HG03025 (cell line): ENCODE measurements around the gene PRSS37.
"Not testable (repeated sequence)": the region's sequence is repeated elsewhere in the genome, so short reads cannot be mapped to it uniquely, and the experiment has no call there.

Experiments used
- ATAC-seq: cut with Tn5 transposase; IDR thresholded peaks from one replicate; pipeline ENCODE4 v1.9.1; 2021; ENCODE audit warnings: mild to moderate bottlenecking, moderate library complexity; ENCODE audit not compliant: unreplicated experiment, low FRiP score

Gene PRSS37, protein sequence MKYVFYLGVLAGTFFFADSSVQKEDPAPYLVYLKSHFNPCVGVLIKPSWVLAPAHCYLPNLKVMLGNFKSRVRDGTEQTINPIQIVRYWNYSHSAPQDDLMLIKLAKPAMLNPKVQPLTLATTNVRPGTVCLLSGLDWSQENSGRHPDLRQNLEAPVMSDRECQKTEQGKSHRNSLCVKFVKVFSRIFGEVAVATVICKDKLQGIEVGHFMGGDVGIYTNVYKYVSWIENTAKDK

DNA sequence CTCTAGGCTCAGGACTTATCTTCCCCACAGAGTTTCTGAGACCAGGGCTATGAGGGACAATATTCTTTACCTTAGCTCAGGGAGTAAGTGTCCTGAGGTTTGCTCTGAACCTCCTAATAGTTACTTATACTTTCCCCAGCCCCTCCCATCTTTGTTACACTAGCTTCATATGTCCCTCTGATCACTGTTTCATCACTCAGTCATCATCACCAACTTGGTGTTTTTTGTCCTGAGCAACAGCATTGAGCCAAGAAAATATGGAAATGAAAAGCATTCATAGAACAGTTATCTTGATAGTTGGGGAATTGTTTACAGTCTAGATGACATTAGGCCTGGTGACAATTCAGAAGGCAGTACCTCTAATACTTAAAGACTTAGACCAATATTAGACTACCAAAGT lies at the start of gene PRSS37:
TSS of gene PRSS37 (minus strand) at position 101 of the 400 bp plus-strand sequence. CDS start 436 bp downstream, outside the sequence.
- ATAC-seq: no peak

DNA sequence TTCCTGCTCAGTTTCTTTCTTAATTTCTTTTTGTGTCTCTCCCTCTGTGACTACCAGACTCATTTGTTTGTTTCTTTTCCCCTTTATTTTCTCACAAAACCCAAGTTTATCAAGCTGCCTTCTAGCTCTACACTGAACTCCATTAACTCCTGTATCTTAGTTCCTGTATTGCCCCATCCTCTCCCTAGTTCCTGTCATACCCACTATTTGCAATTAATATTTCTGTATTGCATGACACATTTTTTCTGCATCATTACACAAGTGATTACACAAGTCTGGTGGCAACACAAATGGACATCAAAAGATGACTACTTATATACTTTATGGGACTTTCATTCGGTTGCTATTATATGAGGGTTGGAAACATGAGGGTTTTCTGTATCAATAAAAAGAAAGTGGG lies 48.0 kb upstream of the PRSS37 start:
- no peak for ATAC-seq

DNA sequence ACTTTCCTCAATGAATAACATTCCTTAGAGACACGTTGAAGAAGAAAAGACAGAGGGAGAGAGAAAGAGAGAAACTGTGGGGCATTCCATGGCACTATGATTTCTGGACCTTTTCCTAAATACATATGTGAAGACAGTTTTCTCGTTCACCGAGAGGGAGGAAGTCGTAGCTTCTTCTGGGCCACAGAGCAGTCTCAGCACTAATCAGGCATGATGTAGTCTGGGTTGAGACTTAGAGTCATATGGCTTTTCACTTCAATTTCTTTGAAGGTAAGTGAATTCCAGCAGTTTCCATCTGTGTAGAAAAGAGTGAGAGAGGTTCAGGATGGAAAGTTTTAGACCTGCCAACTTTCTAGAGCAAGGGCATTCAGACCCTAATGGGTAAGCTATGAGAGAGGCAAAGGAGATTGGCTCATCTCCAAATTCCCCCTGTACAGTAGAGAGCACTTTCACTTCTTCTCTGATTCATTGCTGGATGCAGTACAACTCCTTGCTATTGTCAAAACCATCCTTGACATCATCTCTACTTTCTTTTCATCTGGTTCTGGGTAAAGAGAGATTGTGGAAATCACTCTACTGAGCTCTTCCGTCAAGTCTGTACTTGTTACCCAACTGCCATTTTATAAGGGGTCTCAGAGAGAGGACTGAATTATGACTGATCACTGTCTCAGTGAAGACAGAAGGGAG lies 43.4 kb upstream of the PRSS37 start:
- ATAC-seq: no peak

DNA sequence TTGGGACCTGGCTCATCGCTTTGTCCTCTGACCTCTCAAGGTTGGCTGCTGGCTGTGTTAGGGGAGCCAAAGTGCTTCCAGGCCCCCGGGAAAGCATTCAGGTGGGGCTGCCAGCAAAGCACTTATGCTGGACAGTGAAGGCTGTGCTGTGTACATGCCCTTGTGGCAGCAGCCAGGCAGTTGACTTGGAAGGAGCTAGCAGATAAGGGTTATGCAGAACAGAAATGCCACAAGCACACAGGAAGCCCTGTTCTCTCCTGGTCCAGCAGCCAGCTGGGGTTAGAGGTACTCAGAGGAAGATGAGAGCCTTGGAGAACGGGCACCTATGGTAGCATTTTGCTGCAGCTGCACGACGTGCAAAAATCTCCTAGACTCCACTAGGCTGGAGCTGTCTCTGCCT lies 39.7 kb upstream of the PRSS37 start:
- ATAC-seq: no peak

DNA sequence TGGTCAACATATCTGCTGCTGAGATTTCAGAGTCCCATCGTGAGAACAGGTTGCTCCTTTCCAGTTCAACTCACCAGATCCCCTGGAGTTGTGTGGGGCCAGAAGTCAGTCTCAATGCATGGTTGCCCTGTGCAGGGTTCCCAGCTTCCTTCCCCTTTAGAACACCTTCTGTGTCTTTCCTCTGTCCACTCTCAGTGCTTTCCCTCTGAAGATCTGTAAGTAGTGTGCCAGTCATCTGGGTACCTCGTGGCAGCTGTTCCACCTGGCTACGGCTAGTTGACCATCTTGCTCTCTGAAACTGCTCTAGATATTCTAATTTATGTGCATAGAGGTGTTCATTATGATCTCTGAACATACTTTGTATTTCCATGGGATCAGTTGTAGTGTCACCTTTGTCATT lies 36.1 kb upstream of the PRSS37 start:
- no peak for ATAC-seq

DNA sequence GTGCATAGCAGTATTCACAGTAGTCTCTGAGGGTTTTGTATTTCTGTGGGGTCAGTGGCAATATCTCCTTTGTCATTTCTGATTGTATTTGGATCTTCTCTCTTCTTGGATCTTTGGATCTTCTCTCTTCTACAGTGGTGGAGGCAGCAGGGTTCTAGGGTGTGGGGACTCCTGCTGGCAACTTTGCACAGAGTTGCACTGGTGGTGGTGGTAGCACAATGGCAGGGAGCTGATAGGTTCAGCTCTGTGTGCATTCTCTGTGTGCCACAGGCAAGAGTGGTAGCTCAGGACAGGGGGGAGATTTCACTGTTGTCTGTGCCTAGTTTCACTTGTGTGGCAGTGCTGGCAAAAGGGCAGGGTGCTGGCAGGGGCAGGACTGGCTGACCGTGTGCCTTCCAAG lies 35.1 kb upstream of the PRSS37 start:
- ATAC-seq: no peak

DNA sequence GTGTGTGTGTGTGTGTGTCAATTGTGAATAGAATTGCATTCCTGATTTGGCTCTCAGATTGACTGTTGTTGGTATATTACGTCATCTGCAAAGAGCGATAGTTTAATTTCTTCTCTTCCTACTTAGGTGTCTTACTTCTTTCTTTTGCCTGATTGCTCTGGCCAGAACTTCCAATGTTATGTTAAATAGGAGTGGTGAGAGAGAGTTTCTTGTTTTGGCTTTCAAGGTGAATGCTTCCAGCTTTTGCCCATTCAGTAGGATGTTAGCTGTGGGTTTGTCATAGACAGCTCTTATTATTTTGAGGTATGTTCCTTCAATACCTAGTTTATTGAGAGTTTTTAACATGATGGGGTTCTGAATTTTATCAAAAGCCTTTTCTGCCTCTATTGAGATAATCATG lies 34.2 kb upstream of the PRSS37 start:
- ATAC-seq: no peak

DNA sequence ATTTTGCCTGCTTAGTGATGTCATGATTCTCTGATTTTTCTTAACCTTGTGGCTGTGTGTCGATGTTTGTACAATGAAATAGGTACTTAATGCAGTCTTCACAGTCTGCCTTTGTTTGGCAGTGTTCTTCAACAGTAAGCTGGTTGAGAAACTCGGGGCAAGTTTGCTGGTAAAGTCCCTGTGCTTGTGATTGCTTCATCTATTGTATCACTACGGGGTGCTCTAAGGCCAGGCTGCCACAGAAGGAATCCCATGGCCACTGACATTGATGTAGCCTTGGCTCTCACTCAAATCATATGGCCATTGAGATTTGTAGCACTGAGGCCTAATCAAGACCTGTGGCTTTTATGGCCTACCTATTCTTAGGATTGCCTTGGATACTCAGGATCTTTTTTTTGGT lies 33.5 kb upstream of the PRSS37 start:
- no peak for ATAC-seq

DNA sequence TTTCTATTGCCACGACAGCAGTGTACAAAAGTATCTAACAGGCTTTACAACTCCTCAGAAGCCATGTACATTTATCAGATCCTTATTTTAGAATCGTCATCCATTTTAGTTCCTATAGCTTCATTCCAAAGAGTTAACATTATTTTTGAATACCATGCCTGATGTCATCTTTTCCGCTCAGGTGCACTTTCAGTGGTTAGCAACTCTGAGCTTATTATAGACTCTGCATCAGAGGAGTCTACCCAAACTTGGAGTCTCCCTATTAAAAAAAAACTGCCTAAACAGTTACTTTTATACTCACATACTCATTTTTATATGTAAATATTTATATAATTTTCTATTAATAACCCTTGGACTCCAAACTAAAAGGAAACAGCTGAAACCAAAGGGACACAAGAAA lies 31.6 kb upstream of the PRSS37 start:
- ATAC-seq: no peak

DNA sequence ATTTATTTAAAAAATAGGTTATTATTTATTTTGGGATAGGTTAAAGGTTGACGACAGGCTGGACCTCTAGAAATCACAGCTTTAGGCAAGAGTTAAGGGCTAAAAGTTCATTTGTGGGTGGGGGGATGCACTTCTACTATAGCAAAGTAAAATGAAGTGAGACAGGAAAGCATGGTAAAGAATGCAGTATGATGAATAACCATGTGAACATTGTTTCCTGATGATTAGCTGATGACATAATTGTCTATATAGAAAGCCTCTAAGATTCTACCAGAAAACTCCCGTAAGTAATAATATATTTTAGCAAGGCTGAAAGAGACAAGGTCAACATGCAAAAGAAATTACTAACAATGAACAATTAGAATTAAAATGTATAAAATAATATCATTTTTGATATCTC lies 25.7 kb upstream of the PRSS37 start:
- ATAC-seq: no peak

DNA sequence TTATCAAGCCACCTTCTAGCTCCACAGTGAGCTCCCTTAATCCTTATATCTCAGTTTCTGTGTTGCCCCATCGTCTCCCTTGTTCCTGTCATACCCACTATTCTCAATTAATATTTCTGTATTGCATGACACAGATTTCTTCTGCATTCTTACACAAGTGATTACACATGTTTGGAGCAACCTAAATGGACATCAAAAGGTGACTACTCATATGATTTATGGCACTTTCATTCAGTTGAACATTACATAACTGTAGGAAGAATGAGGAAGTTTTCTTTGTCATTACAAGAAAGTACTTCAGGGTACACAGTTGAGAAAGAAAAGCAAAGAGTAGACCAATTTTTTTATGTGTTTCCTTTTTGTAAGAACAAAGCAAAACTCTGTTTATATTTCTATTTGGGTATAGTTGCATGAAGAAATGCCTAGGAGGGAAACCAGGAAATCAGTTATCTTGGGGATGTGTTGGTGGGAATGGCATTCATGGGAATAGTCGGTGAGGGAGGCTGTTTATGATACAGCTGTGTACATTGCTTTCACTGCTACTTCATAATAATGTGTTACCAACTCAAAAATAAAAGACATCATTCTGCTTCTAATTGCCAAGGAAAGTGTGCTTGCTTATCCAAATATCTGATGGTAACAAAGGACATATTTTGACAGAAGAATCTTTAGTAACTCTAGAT lies 23.6 kb upstream of the PRSS37 start:
- ATAC-seq: no peak

DNA sequence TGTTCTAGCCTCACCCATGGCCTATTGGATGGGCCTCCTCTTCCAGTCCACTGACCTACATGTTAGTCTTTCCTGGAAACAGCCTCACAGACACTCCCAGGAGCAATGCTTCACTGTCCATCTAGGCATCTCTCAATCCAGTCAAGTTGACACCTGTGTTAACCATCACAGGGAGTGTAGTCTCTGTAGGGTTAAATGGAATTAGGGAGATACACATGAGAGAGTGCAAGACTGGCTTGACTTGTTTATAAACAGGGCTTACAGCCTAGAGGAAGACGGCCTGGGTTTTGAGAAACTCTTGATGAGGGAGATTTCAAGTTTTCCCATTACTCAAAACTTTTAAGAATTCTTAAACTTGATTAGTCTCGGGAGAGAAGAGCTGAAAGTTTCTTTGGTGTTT lies 18.9 kb upstream of the PRSS37 start:
- ATAC-seq: no peak

DNA sequence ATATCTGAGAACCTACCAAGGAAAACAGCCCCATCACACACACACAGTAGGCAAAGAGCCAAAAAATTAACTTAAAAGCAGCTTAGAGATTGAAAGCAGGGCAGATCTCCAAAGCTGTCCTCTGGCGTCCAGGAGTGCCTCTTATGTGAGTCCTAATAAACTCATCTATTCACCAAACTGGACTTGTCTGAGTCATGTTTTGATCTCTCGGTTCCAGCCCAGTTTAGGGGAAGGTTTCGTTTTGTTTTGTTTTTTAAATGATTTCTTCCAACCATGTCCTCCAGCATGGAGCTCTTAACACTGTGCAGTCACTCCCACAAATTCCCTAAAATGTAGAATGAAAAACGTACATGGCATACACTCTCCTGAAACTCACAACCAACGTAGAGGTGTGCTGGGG lies 6.7 kb upstream of the PRSS37 start:
- ATAC-seq: no peak

DNA sequence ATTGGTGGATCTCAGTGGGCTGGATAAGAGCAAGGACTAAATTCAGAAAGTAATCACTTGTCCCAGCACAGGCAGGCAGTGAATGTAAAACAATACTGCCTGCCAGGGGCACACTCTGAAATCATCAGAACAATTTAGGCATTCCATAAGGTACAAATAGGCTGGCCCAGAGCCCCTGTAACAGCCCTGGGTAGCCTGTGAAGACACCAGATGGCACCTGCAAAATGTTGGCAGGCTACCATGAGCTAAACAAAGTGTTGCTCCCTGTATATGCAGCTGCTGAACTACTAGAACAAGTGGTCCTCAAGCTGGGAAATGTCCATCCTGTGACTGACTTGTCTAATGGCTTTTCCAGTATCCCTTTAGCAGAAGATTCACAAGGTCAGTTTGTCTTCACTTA lies 3.0 kb upstream of the PRSS37 start:
- ATAC-seq: no peak

DNA sequence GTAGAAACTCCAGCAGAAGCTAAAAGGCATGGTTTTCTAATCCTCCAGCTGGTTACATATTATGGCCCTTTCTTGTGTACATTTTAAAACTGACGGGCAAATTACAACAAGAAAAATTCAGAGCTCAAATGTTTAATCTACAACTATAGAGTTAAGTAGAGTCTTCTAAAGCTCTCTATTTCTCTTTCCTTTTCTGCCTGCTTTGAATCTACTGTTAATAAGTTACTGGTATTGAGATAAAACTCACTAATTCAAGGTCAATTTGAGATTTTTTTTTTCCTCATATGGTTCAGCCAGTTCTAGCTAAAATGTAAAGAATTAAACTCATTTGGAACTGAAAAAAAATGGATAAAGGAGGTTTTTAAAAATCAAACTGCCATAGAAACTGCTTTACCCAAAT lies 1.6 kb upstream of the PRSS37 start:
- no peak for ATAC-seq

DNA sequence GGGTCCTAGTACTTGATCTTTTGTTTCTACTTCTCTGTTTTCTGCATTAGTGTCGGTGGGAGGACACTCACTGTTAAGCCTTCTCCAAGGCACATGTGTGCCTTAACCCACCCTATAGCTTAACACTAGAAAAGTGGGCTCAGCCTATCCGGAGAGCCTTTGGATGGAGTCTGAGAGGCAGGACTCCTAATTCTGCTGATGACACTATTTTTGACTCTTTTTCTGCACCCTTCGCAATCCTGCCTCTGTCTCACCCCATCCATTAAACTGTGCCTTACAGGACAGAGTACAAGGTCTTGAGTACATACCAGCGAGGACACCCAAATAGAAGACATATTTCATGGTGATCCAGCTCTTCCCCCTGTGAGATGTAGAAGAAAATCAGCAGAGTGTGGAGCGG lies 577 bp downstream of the PRSS37 start:
- ATAC-seq: no peak

DNA sequence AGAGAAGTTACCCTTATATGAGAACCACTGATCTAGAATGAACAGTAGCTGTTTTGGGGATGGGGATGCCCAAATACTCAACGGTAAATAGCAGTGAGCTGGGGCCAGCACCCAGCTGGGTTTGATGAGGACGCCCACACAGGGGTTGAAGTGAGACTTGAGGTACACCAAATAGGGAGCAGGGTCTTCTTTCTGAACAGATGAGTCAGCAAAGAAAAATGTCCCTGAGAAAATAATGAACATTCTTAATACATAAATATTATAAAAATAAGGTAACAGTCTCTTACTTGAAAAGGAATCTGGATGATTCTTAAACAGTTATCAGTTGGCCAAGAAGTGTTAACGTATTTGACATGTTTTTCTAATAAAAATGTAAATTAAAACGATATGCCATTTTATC lies 2.0 kb downstream of the PRSS37 start:
- no peak for ATAC-seq

DNA sequence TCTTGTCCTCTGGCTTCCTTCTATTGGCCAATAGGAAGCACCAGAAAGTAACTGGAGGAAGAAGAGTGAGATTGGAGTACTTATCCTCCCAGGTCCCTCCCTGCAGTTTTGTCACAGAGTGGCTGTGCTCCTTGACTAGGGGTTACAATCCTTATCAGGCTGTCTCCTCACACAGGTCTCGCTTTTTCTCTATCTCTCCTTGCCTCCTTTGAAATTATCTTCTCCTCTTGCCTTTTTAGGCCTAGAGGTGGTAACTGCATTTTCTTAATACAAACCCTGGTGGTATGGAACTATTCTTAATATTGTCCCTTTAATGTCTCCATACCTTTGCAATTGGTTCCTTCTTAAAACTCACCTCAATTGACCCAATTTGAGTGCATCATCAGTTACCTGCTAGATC lies 2.7 kb downstream of the PRSS37 start:
- ATAC-seq: no peak

DNA sequence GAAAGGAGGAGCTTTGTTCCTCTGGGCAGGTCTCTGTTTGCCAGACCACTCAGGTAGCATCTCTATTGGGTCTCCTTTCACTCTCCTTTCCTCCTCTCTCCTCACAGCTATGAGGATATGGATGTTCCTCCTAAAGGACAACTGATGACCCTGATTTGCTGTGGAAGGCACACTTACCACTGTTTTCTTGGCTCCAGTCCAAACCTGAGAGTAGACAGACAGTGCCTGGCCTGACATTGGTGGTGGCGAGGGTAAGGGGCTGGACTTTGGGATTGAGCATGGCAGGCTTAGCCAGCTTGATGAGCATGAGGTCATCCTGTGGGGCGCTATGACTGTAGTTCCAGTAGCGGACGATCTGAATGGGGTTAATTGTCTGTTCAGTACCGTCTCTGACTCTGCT lies 3.6 kb downstream of the PRSS37 start:
- no peak for ATAC-seq

DNA sequence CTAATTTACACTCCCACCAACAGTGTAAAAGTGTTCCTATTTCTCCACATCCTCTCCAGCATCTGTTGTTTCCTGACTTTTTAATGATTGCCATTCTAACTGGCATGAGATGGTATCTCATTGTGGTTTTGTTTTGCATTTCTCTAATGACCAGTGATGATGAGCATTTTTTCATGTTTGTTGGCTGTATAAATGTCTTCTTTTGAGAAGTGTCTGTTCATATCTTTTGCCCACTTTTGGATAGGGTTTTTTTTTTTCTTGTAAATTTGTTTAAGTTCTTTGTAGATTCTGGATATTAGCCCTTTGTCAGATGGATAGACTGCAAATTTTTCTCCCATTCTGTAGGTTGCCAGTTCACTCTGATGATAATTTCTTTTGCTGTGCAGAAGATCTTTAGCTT lies 18.9 kb downstream of the PRSS37 start:
- not testable (repeated sequence) for ATAC-seq

DNA sequence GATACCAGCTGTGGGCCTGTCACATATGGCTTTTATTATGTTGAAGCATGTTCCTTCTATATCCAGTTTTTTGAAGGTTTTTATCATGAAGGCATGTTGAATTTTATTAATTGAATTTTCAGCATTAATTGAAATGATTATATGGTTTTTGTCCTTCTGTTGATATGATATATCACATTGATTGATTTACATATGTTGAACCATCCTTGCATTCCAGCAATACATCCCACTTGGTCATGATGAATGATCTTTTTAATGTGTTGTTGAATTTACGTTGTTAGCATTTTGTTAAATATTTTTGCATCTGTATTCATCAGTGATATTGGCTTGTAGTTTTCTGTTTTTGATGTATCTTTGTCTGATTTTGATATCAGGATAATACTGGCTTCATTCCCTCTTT lies 21.2 kb downstream of the PRSS37 start:
- ATAC-seq: no peak

DNA sequence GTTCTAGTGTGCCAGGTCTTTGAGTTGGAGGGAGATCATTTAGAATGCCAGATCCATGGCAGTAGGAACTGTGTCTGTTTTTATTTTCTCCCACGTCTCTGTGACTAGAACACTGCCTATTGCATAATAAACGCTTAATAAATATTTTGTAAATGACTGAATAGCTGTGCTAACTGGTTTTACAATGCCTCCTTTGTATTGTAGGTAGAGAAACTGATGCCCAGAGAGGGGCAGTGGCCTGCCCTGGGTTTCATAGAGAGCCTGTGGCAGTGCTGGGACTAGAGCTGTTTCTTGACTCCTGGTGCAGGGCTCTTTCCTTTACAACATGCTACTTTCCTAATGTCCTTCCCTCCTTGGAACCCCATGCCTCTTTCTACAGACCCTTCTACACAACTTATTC lies 48.8 kb downstream of the PRSS37 start:
- ATAC-seq: no peak
